Measurements from ENCODE around the gene MGLL.

MGLL gene

DNA sequence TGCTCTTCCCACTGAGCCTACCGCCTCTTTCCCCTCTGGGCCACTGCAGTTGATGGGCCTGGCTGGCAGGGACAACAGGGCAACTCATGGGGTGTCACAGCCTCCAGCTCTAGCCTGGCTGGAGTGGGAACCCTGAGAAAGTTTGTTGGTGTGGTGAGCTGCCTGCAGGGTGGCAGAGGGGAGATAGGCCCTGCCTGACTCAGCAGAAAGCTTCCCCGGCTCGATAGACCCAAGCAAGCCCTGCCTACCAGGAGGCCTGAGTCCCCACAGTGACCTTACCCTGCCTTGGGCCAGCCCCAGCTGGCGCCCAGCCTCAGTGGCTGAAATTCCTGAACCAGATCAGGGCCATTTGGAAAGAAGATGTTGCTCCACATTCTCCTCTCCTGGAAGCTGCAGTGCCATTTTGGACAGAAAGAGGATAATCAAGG is 120.2 kb downstream of the MGLL start:
- DNase-seq (ENCODE audit: extremely low read depth, low read depth), result no peak
- no peak overlapping the region for H3K4me3 ChIP-seq (replicated peaks; ENCODE audit: low read depth, low read length)
- TF ChIP-seq, protein P1, sequence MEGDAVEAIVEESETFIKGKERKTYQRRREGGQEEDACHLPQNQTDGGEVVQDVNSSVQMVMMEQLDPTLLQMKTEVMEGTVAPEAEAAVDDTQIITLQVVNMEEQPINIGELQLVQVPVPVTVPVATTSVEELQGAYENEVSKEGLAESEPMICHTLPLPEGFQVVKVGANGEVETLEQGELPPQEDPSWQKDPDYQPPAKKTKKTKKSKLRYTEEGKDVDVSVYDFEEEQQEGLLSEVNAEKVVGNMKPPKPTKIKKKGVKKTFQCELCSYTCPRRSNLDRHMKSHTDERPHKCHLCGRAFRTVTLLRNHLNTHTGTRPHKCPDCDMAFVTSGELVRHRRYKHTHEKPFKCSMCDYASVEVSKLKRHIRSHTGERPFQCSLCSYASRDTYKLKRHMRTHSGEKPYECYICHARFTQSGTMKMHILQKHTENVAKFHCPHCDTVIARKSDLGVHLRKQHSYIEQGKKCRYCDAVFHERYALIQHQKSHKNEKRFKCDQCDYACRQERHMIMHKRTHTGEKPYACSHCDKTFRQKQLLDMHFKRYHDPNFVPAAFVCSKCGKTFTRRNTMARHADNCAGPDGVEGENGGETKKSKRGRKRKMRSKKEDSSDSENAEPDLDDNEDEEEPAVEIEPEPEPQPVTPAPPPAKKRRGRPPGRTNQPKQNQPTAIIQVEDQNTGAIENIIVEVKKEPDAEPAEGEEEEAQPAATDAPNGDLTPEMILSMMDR (IDR thresholded peaks at IDR 0.05; ENCODE audit: low read depth, low read length, missing control alignments), result no peak

DNA sequence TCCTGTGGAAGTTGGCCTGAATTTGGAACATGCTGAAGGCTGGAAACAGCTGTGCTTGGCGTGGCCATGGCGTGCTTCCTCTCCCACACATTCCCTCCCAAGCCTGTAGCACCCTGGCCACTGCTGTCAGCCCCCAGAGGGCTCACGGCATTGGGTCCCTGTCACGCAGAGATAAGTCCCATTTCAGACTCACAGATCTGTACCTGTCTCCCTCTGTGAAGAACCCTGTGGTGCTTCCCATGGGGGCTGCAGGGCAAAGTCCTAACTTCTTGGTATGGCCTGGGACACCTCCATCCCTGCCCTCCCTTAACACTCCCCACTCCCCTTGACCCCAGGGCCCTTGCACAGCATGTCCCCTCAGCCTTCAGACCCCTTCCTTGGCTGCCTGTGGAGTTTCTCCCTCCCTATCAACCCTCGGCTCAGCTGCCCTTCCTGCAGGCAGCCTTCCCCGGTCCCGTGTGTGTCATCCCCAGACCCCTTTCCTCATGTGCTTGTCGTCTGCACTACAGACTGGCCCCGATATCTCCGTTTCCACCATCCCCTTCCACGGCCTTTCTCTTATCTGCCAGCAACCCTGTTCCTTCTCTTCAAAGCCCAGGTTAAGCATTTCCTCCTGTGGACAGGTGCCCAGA is 120.9 kb downstream of the MGLL start:
- TF ChIP-seq, protein P1 (IDR thresholded peaks at IDR 0.05; ENCODE audit: low read depth, low read length, missing control alignments), result no peak
- H3K4me3 ChIP-seq (replicated peaks; ENCODE audit: low read depth, low read length), result no peak overlapping the region
- DNase-seq (ENCODE audit: extremely low read depth, low read depth), result no peak

DNA sequence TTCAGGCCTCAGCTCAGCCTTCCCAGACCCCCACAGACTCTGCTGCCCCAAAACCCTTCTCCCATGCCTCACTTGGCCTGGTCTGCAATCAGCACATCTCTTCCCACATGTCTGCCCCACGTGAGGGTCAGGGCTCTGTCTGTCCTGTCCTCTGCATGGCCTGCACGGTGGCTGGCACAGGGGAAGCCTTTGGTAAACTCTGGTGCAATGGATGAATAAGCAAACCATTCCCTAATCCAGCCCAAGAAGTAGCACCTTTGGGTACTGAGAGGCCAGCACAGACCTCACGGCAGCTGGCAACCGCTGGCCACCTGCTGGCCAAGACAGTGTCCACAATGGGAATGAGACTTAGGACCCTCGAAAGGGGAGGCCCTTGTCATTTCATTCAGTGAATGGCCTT is 121.9 kb downstream of the MGLL start:
- H3K4me3 ChIP-seq (replicated peaks; ENCODE audit: low read depth, low read length), result no peak overlapping the region
- DNase-seq (ENCODE audit: extremely low read depth, low read depth), result no peak
- TF ChIP-seq, protein P1 (IDR thresholded peaks at IDR 0.05; ENCODE audit: low read depth, low read length, missing control alignments), result no peak

DNA sequence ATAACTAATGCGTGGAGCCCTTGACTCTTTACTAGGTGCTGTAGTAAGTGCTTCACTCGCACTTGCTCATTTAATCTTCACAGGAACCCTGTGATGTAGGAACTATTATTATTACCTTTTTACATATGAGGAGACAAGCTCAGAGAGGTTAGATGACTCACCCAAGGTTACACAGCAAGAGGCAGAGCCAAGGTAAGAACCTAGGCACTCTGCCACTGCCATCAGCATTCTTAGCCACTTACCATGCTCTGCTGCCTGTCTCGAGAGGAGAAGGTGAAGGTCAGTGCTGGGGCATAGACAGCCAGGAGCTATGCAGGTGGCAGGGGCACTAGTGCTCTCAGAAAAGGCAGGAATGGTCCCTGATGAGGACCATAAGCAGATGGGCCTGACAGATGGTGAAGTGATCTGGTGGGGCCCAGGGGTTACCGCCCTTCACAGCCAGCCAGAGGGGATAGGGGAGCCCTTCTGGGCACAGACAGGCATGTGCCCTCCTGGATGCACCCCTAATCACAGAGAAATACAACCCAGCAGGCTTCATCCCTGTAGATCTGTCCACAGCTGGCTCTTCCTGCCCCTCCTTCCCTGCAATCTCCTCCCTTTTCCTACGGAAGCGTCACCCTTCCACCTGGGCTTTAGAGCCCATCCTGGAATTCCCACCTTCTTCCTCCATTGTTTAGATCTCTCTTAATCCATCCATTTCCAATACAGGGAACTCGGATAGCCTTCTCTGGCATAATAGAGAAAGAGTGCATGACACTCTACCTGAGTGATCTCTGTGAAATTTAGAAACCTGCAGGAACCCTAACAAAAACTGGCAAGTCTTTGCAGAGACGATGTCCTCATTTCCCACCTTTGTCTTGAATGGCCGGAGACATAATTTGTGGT is 122.7 kb downstream of the MGLL start:
- TF ChIP-seq, protein P1 (IDR thresholded peaks at IDR 0.05; ENCODE audit: low read depth, low read length, missing control alignments), result no peak
- DNase-seq (ENCODE audit: extremely low read depth, low read depth), result no peak
- H3K4me3 ChIP-seq (replicated peaks; ENCODE audit: low read depth, low read length), result no peak overlapping the region

DNA sequence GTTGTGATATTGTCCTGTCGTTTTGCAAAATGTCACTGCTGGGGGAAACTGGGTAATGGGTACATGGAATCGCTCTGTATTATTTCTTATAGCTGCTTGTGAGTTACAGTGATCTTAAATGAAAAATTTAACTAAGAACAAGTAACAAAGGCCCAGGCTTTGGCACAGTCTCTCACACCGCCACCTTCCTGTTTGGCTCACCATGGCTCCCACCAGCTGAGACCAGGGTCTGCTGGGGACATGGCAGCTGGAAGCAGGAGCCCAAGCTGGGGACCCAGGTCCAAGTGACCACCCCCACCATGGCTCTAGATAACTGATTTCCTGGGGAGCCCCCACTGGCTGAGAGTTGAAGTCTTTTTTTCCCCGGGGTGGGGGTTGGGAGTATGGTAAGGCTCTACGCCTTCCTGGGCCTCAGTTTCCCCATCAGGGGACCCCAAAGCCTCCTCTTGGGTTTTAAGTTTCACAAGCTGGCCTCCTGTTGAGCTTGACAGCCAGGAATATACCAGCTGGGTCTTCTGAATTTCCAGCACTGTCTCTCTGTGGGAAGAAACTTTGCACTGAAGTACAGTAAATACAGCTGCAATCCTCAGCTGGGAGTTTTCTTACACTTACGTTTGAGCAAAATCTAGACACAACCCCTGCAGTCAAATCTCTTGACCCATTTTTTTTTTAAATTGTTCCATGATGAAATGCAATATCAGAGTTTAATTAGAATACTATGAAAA is 123.5 kb downstream of the MGLL start:
- DNase-seq (ENCODE audit: extremely low read depth, low read depth), result no peak
- H3K4me3 ChIP-seq (replicated peaks; ENCODE audit: low read depth, low read length), result no peak overlapping the region
- TF ChIP-seq, protein P1 (IDR thresholded peaks at IDR 0.05; ENCODE audit: low read depth, low read length, missing control alignments), result no peak

DNA sequence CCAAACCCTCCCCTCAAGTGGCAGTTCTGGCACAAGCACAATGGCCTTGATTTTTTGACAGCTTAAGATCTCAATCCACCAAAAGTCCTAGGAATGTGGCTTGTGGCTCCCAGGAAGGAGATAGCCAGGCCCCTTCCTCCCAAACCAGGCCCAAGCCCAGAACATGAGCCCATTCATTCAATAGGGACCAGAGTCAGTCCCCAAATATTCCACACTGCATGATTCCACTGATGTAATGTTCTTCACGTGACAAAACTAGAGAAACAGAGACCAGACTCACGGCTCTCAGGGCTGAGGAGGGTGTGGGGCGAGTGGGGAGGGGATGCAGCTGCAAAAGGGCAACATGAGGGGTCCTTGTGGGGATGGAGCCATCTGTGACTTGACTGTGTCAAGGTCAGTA is 124.0 kb downstream of the MGLL start:
- TF ChIP-seq, protein P1 (IDR thresholded peaks at IDR 0.05; ENCODE audit: low read depth, low read length, missing control alignments), result no peak
- H3K4me3 ChIP-seq (replicated peaks; ENCODE audit: low read depth, low read length), result no peak overlapping the region
- DNase-seq (ENCODE audit: extremely low read depth, low read depth), result no peak
